SHP77 (cell line): ENCODE results near the gene KLF2.

Source experiments
- DNase-seq, 2 experiments: peaks; one replicate each; lab custom pipeline; 2025; lab: John Stamatoyannopoulos, UW

Gene KLF2

GRCh38 chr19:16308081-16308480 is 16.5 kb upstream of the KLF2 start:
- no peak for DNase-seq

- DNase-seq: no peak
Measured at GRCh38 chr19:16309643-16310042, 15.0 kb upstream of the KLF2 start.

- DNase-seq: no peak
Measured at GRCh38 chr19:16315825-16316505, 8.7 kb upstream of the KLF2 start.

- DNase-seq: no peak
Measured at GRCh38 chr19:16316506-16316882, 8.1 kb upstream of the KLF2 start.

- DNase-seq: no peak
Measured at GRCh38 chr19:16319481-16319880, 5.1 kb upstream of the KLF2 start.

GRCh38 chr19:16320987-16321386 is 3.6 kb upstream of the KLF2 start:
- no peak for DNase-seq

GRCh38 chr19:16325161-16325527 is 518 bp downstream of the KLF2 start:
- DNase-seq: peak in 1 of 2 experiments; percentile 20

GRCh38 chr19:16325641-16326400 is 1.2 kb downstream of the KLF2 start:
- DNase-seq: no peak

- no peak for DNase-seq
Measured at GRCh38 chr19:16326401-16327168, 2.0 kb downstream of the KLF2 start.

GRCh38 chr19:16327169-16327475 is 2.5 kb downstream of the KLF2 start:
- no peak for DNase-seq

- DNase-seq: no peak
Measured at GRCh38 chr19:16327501-16327900, 2.9 kb downstream of the KLF2 start.

- DNase-seq: no peak
Measured at GRCh38 chr19:16327911-16328823, 3.5 kb downstream of the KLF2 start.

GRCh38 chr19:16328824-16329482 is 4.3 kb downstream of the KLF2 start:
- DNase-seq: no peak

- peak in 1 of 2 experiments; percentile 28 for DNase-seq
Measured at GRCh38 chr19:16330368-16330801, 5.8 kb downstream of the KLF2 start.

GRCh38 chr19:16330806-16331690 is 6.4 kb downstream of the KLF2 start:
- no peak for DNase-seq

- no peak for DNase-seq
Measured at GRCh38 chr19:16333001-16333586, 8.5 kb downstream of the KLF2 start.

- no peak for DNase-seq
Measured at GRCh38 chr19:16334411-16334810, 9.8 kb downstream of the KLF2 start.

- no peak for DNase-seq
Measured at GRCh38 chr19:16335226-16335625, 10.6 kb downstream of the KLF2 start.

GRCh38 chr19:16336571-16336970 is 11.9 kb downstream of the KLF2 start:
- DNase-seq: no peak
